OCI-M2 (cell line): ENCODE data around the gene CA6.
"Not testable (repeated sequence)": the region's sequence is repeated elsewhere in the genome, so short reads cannot be mapped to it uniquely, and the experiment has no call there.

ENCODE experiments used
- DNase-seq: peaks from one replicate; lab custom pipeline; 2025; ENCODE audit not compliant: unreplicated experiment; lab: John Stamatoyannopoulos, UW

Gene CA6

DNA sequence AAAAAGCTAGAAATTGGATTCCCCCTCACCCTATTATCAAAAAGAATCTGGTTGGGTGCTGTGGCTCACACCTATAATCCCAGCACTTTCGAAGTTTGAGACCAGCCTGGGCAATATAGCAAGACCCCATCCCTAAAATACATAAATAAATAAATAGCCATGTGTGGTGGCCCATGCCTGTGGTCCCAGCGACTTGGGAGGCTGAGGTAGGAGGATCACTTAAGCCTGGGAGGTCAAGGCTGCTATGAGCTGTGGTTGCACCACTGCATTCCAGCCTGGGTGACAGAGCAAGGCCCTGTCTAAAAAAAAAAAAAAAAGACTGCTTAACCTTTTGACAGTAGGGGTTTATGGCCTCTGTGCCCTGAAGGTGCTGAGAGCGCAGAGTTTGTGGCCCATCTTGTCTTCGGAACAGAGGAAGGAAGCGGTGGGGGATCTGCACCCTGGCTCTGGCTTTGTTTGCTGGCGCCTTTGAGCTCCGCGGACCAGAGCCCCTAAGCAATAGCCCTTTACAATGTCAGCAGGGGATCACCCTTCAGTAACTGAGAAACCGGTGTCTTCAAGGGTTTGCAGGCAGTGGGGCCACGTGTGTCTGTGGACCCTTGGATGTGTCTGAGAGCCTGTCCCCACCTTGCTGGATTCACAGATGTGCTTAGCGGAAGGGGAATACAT, 58.5 kb downstream of the CA6 start:
- DNase-seq: no peak

GRCh38 chr1:9004700-9005394, 59.2 kb downstream of the CA6 start:
- DNase-seq: peak; percentile 0

DNA sequence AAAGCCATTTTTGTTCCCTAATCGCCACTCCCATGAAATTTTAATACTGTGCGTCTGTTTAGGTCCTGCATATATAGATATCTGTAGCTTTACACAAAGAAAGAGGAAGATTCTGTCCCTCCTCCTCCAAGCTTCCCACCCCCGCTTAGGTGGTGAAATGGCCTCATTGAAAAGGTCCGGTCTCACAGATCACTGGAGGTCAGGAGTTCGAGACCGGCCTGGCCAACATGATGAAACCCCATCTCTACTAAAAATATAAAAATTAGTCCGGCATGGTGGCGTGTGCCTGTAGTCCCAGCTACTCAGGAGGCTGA, 59.7 kb downstream of the CA6 start:
- DNase-seq: no peak

DNA sequence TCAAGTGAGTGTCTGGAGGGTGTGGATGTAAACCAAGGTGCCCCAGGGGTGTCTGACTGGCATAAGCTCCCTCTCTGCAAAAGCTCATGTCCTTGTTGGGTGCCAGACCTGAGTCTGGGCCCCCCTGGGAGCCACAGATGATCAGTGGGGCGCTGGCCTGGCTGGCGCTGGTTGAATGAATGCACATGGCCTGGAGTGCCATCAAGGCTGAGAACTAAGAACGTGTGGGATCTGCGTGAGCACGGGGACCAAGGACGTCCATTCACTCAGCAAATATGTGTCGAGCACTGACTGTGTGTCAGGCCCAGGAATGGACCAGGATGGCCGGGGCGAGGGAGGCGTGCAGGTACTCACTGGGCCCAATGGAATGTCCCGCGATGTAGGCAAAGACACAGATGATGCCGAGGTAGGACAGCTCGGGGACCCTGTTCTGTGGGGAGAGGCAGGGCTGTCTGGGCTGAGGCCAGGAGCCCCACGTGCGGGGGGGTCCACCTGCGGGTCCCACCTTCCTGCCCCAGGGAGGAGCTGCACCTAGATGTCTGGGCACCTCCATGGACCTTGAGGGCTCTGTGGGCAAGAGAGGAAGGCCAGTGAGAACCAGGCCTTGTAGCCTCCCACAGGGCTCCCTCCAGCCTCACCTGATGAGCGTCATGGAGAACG, 61.4 kb downstream of the CA6 start:
- no peak for DNase-seq

GRCh38 chr1:9008236-9008635, 62.6 kb downstream of the CA6 start:
- no peak for DNase-seq

DNA sequence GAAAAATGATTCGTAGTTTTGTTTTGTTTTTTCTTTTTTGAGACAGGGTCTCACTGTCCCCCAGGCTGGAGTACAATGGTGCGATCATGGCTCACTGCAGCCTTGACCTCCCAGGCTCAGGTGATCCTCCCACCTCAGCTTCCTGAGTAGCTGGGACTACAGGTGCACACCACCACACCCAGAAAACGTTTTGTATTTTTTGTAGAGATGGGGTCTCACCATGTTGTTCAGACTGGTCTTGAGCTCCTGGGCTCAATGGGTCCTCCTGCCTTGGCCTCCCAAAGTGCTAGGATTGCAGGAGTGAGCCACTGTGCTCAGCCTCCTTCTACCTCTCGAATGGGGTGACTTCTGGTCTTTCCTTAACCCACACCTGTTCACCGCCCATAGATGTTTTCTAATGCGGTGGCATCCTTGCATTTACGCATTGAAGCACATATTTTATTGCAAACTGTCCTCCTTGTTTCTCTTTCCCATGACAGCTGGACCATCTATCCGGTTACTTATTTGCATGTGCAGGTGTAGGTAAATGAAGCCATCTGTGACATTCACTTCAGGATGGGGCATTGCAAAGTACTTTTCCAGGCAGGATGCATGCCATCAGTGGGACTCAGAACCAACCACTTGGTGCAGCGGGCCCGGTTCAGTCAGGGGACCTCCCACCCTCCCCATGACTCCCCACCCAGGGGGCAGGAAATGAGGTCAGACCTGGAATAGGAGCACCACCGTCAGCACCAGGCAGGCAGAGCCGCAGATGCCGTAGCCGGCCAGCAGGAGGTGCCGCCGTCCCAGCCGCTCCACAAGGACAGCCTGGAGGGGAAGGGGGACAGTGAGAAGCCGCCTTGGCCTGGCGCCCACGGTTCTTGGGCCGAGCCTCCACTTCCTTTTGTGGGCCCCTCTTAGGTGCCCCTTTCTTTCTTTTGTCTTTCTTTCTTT, 64.0 kb downstream of the CA6 start:
- DNase-seq: no peak

GRCh38 chr1:9010781-9011323, 65.2 kb downstream of the CA6 start:
- no peak for DNase-seq

- DNase-seq: no peak
Measured at GRCh38 chr1:9013819-9014218, 68.2 kb downstream of the CA6 start.

- DNase-seq: no peak
Measured at GRCh38 chr1:9014475-9015375, 69.1 kb downstream of the CA6 start.

- no peak for DNase-seq
Measured at GRCh38 chr1:9016455-9016854, 70.8 kb downstream of the CA6 start.

GRCh38 chr1:9018333-9018732, 72.7 kb downstream of the CA6 start:
- no peak for DNase-seq

- no peak for DNase-seq
Measured at GRCh38 chr1:9019896-9020295, 74.2 kb downstream of the CA6 start.

DNA sequence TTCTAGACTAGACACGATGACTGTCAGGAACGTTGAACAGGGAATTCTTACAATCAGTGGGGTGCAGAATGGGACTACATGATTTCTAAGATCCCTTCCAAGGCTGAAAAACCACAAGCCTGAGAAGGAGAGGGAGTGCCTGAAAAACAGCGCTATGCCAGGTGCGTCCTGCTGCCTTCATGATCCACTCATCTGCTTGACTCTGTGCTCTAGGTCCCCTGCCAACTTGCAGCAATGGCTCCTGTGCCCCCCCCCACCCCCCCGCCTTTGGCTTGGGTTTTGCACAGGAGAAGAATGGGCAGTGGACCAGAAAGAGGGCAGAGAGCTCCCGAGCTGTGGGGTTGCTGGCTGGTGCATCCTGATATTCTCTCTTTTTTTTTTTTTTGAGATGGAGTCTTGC, 74.6 kb downstream of the CA6 start:
- no peak for DNase-seq

GRCh38 chr1:9022026-9022738, 76.5 kb downstream of the CA6 start:
- DNase-seq: not testable (repeated sequence)

- no peak for DNase-seq
Measured at GRCh38 chr1:9022773-9023172, 77.1 kb downstream of the CA6 start.
